ENCODE results near the gene ERCC8. TPM values are rescaled to one million over a fixed set of nuclear protein-coding genes. Genes with fewer than 3 reads are reported as not detected.

The ERCC8 gene
- total and polyA plus RNA-seq, 11 donors, result 3.0 to 10.1 (median 6.1) TPM

DNA sequence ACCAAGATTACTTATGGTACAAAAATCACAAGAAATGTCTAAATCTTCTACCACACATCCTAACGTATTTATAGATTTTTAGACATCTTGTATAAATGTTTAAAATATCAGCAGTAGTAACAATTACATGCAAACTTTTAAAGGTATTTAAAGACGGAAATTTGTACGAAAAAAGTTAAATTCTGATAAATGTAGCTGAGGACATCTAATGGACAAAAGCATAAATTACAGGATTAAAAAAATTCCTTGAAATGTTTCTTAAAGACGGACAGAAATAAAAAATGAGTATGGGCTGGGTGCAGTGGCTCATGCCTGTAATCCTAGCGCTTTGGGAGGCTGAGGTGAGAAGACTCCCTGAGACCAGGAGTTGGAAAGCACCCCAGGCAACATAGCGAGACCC is 15.8 kb downstream of the ERCC8 start:
- TF ChIP-seq, protein P1, sequence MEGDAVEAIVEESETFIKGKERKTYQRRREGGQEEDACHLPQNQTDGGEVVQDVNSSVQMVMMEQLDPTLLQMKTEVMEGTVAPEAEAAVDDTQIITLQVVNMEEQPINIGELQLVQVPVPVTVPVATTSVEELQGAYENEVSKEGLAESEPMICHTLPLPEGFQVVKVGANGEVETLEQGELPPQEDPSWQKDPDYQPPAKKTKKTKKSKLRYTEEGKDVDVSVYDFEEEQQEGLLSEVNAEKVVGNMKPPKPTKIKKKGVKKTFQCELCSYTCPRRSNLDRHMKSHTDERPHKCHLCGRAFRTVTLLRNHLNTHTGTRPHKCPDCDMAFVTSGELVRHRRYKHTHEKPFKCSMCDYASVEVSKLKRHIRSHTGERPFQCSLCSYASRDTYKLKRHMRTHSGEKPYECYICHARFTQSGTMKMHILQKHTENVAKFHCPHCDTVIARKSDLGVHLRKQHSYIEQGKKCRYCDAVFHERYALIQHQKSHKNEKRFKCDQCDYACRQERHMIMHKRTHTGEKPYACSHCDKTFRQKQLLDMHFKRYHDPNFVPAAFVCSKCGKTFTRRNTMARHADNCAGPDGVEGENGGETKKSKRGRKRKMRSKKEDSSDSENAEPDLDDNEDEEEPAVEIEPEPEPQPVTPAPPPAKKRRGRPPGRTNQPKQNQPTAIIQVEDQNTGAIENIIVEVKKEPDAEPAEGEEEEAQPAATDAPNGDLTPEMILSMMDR (IDR thresholded peaks at IDR 0.05), result no peak
- no peak for TF ChIP-seq POLR2A (IDR thresholded peaks at IDR 0.05)
- DNase-seq, result no peak
- H3K9me3 ChIP-seq, result peaks cover 0 to 2% (median 0%) of the 10 kb centered on the region in 12 donors
- intact Hi-C loops (cut with DNase I), result no loop called here
- H3K36me3 ChIP-seq, result peaks cover 0 to 49% (median 31%) of the 10 kb centered on the region in 9 donors
- no peak overlapping the region for H3K27ac ChIP-seq
- H3K4me3 ChIP-seq, result no peak overlapping the region
- H3K4me1 ChIP-seq, result peaks cover 0 to 6% (median 0%) of the 10 kb centered on the region in 12 donors
- WGBS, 4 donors, result 78 to 83% (median 78%) methylated on average over 6 of the region's 6 CpGs
- no peak for ATAC-seq
- no peaks in the 10 kb centered on the region for H3K27me3 ChIP-seq

DNA sequence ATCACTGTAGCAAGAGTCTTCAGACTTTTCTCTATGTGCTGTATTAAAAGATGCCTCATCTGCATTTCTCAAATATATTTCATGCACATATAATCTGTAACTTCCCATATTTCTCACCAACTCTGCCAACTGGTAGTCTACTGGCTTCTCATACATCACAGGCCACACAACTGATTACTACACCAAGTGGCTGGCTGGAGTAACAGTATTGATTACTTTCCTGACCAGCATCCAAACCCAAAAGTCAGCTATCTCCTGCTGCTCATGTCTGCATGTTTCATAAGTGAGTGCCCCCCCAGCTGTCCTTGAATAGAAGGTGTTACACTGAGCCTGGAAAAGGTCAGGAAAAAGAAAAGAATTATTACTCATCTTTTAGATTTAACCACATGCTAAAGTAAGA is 17.4 kb downstream of the ERCC8 start:
- DNase-seq, result no peak
- intact Hi-C loops (cut with DNase I), result no loop called here
- H3K4me3 ChIP-seq, result no peak overlapping the region
- ATAC-seq, result no peak
- peaks cover 0 to 2% (median 0%) of the 10 kb centered on the region in 12 donors for H3K9me3 ChIP-seq
- peaks cover 0 to under 1% (median 0%) of the 10 kb centered on the region in 12 donors for H3K4me1 ChIP-seq
- peaks cover 0 to 49% (median 31%) of the 10 kb centered on the region in 9 donors for H3K36me3 ChIP-seq
- no peak overlapping the region for H3K27ac ChIP-seq
- H3K27me3 ChIP-seq, result no peaks in the 10 kb centered on the region
- TF ChIP-seq POLR2A (IDR thresholded peaks at IDR 0.05), result no peak
- TF ChIP-seq, protein P1 (IDR thresholded peaks at IDR 0.05), result no peak

DNA sequence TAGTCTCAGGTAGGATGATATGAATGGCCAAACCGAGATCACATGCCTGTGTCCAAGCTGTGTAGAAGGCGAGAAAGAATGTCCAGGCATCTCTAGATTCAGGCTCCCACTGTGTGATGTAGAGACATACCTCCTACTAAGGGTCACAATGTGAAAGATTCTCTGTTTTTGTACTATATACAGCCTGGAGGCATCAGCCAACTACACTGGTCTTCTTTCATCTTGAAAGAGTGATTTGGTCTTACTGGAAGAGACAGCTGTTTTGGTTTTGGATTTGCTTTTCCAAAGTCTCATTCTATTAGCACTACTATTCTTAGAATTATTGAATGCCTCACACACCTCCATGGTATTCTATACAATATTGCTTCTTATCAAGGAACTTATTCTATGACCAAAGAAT is 26.4 kb downstream of the ERCC8 start:
- H3K27ac ChIP-seq, result no peak overlapping the region
- no peaks in the 10 kb centered on the region for H3K4me1 ChIP-seq
- peaks cover 0 to 69% (median 31%) of the 10 kb centered on the region in 9 donors for H3K36me3 ChIP-seq
- no peaks in the 10 kb centered on the region for H3K27me3 ChIP-seq
- TF ChIP-seq, protein P1 (IDR thresholded peaks at IDR 0.05), result no peak
- no peak for TF ChIP-seq POLR2A (IDR thresholded peaks at IDR 0.05)
- ATAC-seq (no peak), DNase-seq (no peak)
- no peaks in the 10 kb centered on the region for H3K9me3 ChIP-seq
- WGBS, 4 donors, result 97 to 99% (median 98%) methylated on average over 2 of the region's 2 CpGs
- intact Hi-C loops (cut with DNase I), result no loop called here
- no peak overlapping the region for H3K4me3 ChIP-seq

DNA sequence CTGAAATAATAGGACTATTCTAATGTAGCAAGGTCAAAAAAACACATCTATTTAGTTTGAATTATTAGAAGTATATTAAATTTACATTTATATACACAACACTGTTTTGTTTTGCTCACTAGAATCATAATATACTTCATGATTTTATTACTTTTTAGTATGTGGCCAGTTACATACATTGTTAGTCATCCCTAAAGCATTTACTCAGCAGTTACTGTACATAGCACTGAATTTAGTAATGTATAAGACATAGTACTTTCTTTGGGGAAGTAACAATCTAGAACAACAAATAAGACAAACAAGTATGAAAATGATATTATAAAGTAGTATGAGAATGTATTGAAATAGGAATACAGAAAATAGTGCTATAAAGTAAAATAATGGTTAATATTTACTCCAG is 28.2 kb downstream of the ERCC8 start:
- no peak for DNase-seq
- Histone ChIP-seq H3K4me3 (no peak overlapping the region), H3K36me3 (peaks cover 0 to 67% (median 31%) of the 10 kb centered on the region in 9 donors), H3K27me3 (no peaks in the 10 kb centered on the region), H3K9me3 (no peaks in the 10 kb centered on the region), H3K27ac (no peak overlapping the region), H3K4me1 (no peaks in the 10 kb centered on the region)
- intact Hi-C loops (cut with DNase I), result no loop called here
- TF ChIP-seq, protein P1 (IDR thresholded peaks at IDR 0.05), result no peak
- no peak for TF ChIP-seq POLR2A (IDR thresholded peaks at IDR 0.05)
- no peak for ATAC-seq

Data from heart left ventricle (tissue), 16 donors.